ENCODE measurements around the gene PAX6.

The PAX6 gene

GRCh38 chr11:31783252-31783651, 27.9 kb downstream of the PAX6 start:
- Histone ChIP-seq H3K4me2 (ENCODE audit: insufficient read depth, low read length, poor library complexity, severe bottlenecking) (no peak overlapping the region), H3K4ac (ENCODE audit: low read length) (no peak overlapping the region), H3K27me3 (ENCODE audit: control insufficient read depth in 3 of 3, insufficient read depth in 3 of 3, low read depth in 1 of 3, low read length in 3 of 3) (no peaks in the 10 kb centered on the region), H2BK120ac (ENCODE audit: low read depth, low read length) (no peak overlapping the region), H3K14ac (ENCODE audit: low read length) (no peak overlapping the region), H3K4me3 (ENCODE audit: low read length in 2 of 2) (no peak overlapping the region), H3K27ac (replicated peaks; ENCODE audit: low read length) (no peak overlapping the region), H3K36me3 (replicated peaks in 1 of 2; ENCODE audit: control insufficient read depth in 2 of 2, insufficient read depth in 2 of 2, low read length in 2 of 2) (peaks cover 0 to 5% of the 10 kb centered on the region in 2 donors), H3K18ac (ENCODE audit: low read length) (no peak overlapping the region), H2BK5ac (ENCODE audit: low read length) (no peak overlapping the region), H3K9me3 (replicated peaks in 1 of 2; ENCODE audit: control insufficient read depth in 2 of 2, insufficient read depth in 1 of 2, low read depth in 1 of 2, low read length in 2 of 2) (no peaks in the 10 kb centered on the region), H2BK12ac (ENCODE audit: low read length) (no peak overlapping the region), H3K4me1 (ENCODE audit: control insufficient read depth in 2 of 2, insufficient read depth in 1 of 2, low read depth in 1 of 2, low read length in 2 of 2) (peaks cover 13% of the 10 kb centered on the region in 2 donors), H2AFZ (ENCODE audit: low read length) (no peak overlapping the region), H3K79me1 (ENCODE audit: low read depth, low read length) (no peaks in the 10 kb centered on the region), H3K9ac (ENCODE audit: low read depth, low read length, poor library complexity) (no peak overlapping the region), H4K91ac (ENCODE audit: low read depth, low read length, poor library complexity) (no peak overlapping the region), H2AK5ac (ENCODE audit: low read depth, low read length) (no peak overlapping the region), H4K8ac (ENCODE audit: low read depth, low read length) (no peak overlapping the region), H3K23ac (ENCODE audit: low read depth, low read length, poor library complexity) (no peak overlapping the region), H2BK15ac (ENCODE audit: low read length) (no peak overlapping the region)
- no peak for DNase-seq (ENCODE audit: low spot score)
- WGBS, 2 donors (ENCODE audit: extremely low coverage in 2 of 2, insufficient read length in 2 of 2, insufficient replicate concordance in 1 of 2) = no CpG with 5 or more reads among the region's 6 CpGs

GRCh38 chr11:31782257-31782656, 28.9 kb downstream of the PAX6 start:
- H3K9me3 ChIP-seq (replicated peaks in 1 of 2; ENCODE audit: control insufficient read depth in 2 of 2, insufficient read depth in 1 of 2, low read depth in 1 of 2, low read length in 2 of 2) = peaks cover 2 to 3% of the 10 kb centered on the region in 2 donors
- H3K4me2 ChIP-seq (ENCODE audit: insufficient read depth, low read length, poor library complexity, severe bottlenecking) = no peak overlapping the region
- H2AFZ ChIP-seq (ENCODE audit: low read length) = no peak overlapping the region
- H3K36me3 ChIP-seq (replicated peaks in 1 of 2; ENCODE audit: control insufficient read depth in 2 of 2, insufficient read depth in 2 of 2, low read length in 2 of 2) = peaks cover 0 to 3% of the 10 kb centered on the region in 2 donors
- H3K27me3 ChIP-seq (ENCODE audit: control insufficient read depth in 3 of 3, insufficient read depth in 3 of 3, low read depth in 1 of 3, low read length in 3 of 3) = no peaks in the 10 kb centered on the region
- H3K9ac ChIP-seq (ENCODE audit: low read depth, low read length, poor library complexity) = no peak overlapping the region
- H3K23ac ChIP-seq (ENCODE audit: low read depth, low read length, poor library complexity) = no peak overlapping the region
- WGBS, 2 donors (ENCODE audit: extremely low coverage in 2 of 2, insufficient read length in 2 of 2, insufficient replicate concordance in 1 of 2) = no CpG with 5 or more reads among the region's 2 CpGs
- no peak overlapping the region for H2BK120ac ChIP-seq (ENCODE audit: low read depth, low read length)
- no peaks in the 10 kb centered on the region for H3K79me1 ChIP-seq (ENCODE audit: low read depth, low read length)
- H3K4ac ChIP-seq (ENCODE audit: low read length) = no peak overlapping the region
- no peak for DNase-seq (ENCODE audit: low spot score)
- no peak overlapping the region for H3K27ac ChIP-seq (replicated peaks; ENCODE audit: low read length)
- H2AK5ac ChIP-seq (ENCODE audit: low read depth, low read length) = no peak overlapping the region
- H3K18ac ChIP-seq (ENCODE audit: low read length) = no peak overlapping the region
- H2BK5ac ChIP-seq (ENCODE audit: low read length) = no peak overlapping the region
- H3K4me1 ChIP-seq (ENCODE audit: control insufficient read depth in 2 of 2, insufficient read depth in 1 of 2, low read depth in 1 of 2, low read length in 2 of 2) = peaks cover 6 to 10% of the 10 kb centered on the region in 2 donors
- H3K14ac ChIP-seq (ENCODE audit: low read length) = no peak overlapping the region
- H2BK15ac ChIP-seq (ENCODE audit: low read length) = no peak overlapping the region
- no peak overlapping the region for H2BK12ac ChIP-seq (ENCODE audit: low read length)
- H3K4me3 ChIP-seq (ENCODE audit: low read length in 2 of 2) = no peak overlapping the region
- H4K8ac ChIP-seq (ENCODE audit: low read depth, low read length) = no peak overlapping the region
- no peak overlapping the region for H4K91ac ChIP-seq (ENCODE audit: low read depth, low read length, poor library complexity)

- Histone ChIP-seq H2BK12ac (ENCODE audit: low read length) (no peak overlapping the region), H3K27ac (replicated peaks; ENCODE audit: low read length) (no peak overlapping the region), H3K27me3 (ENCODE audit: control insufficient read depth in 3 of 3, insufficient read depth in 3 of 3, low read depth in 1 of 3, low read length in 3 of 3) (no peaks in the 10 kb centered on the region), H3K4me3 (ENCODE audit: low read length in 2 of 2) (no peak overlapping the region), H2AFZ (ENCODE audit: low read length) (no peak overlapping the region), H3K4me1 (ENCODE audit: control insufficient read depth in 2 of 2, insufficient read depth in 1 of 2, low read depth in 1 of 2, low read length in 2 of 2) (peaks cover 0 to 6% of the 10 kb centered on the region in 2 donors), H3K36me3 (replicated peaks in 1 of 2; ENCODE audit: control insufficient read depth in 2 of 2, insufficient read depth in 2 of 2, low read length in 2 of 2) (no peaks in the 10 kb centered on the region), H3K14ac (ENCODE audit: low read length) (no peak overlapping the region), H3K18ac (ENCODE audit: low read length) (no peak overlapping the region), H2BK120ac (ENCODE audit: low read depth, low read length) (no peak overlapping the region), H3K9ac (ENCODE audit: low read depth, low read length, poor library complexity) (no peak overlapping the region), H4K8ac (ENCODE audit: low read depth, low read length) (no peak overlapping the region), H3K79me1 (ENCODE audit: low read depth, low read length) (no peaks in the 10 kb centered on the region), H3K23ac (ENCODE audit: low read depth, low read length, poor library complexity) (no peak overlapping the region), H2BK15ac (ENCODE audit: low read length) (no peak overlapping the region), H3K4me2 (ENCODE audit: insufficient read depth, low read length, poor library complexity, severe bottlenecking) (no peak overlapping the region), H4K91ac (ENCODE audit: low read depth, low read length, poor library complexity) (no peak overlapping the region), H3K9me3 (replicated peaks in 1 of 2; ENCODE audit: control insufficient read depth in 2 of 2, insufficient read depth in 1 of 2, low read depth in 1 of 2, low read length in 2 of 2) (peaks cover 2 to 5% of the 10 kb centered on the region in 2 donors), H3K4ac (ENCODE audit: low read length) (no peak overlapping the region), H2AK5ac (ENCODE audit: low read depth, low read length) (no peak overlapping the region), H2BK5ac (ENCODE audit: low read length) (no peak overlapping the region)
- DNase-seq (ENCODE audit: low spot score) = no peak
- no CpG with 5 or more reads among the region's 5 CpGs for WGBS, 2 donors (ENCODE audit: extremely low coverage in 2 of 2, insufficient read length in 2 of 2, insufficient replicate concordance in 1 of 2)
Observed at GRCh38 chr11:31780480-31780971, 30.6 kb downstream of the PAX6 start.

GRCh38 chr11:31780078-31780477, 31.0 kb downstream of the PAX6 start:
- WGBS, 2 donors (ENCODE audit: extremely low coverage in 2 of 2, insufficient read length in 2 of 2, insufficient replicate concordance in 1 of 2) = no CpG with 5 or more reads among the region's 4 CpGs
- Histone ChIP-seq H2BK15ac (ENCODE audit: low read length) (no peak overlapping the region), H2AK5ac (ENCODE audit: low read depth, low read length) (no peak overlapping the region), H3K18ac (ENCODE audit: low read length) (no peak overlapping the region), H3K9ac (ENCODE audit: low read depth, low read length, poor library complexity) (no peak overlapping the region), H3K79me1 (ENCODE audit: low read depth, low read length) (no peaks in the 10 kb centered on the region), H3K4ac (ENCODE audit: low read length) (no peak overlapping the region), H3K27me3 (ENCODE audit: control insufficient read depth in 3 of 3, insufficient read depth in 3 of 3, low read depth in 1 of 3, low read length in 3 of 3) (no peaks in the 10 kb centered on the region), H3K36me3 (replicated peaks in 1 of 2; ENCODE audit: control insufficient read depth in 2 of 2, insufficient read depth in 2 of 2, low read length in 2 of 2) (no peaks in the 10 kb centered on the region), H3K4me2 (ENCODE audit: insufficient read depth, low read length, poor library complexity, severe bottlenecking) (no peak overlapping the region), H2AFZ (ENCODE audit: low read length) (no peak overlapping the region), H3K27ac (replicated peaks; ENCODE audit: low read length) (no peak overlapping the region), H3K4me1 (ENCODE audit: control insufficient read depth in 2 of 2, insufficient read depth in 1 of 2, low read depth in 1 of 2, low read length in 2 of 2) (peaks cover 0 to 6% of the 10 kb centered on the region in 2 donors), H2BK5ac (ENCODE audit: low read length) (no peak overlapping the region), H2BK12ac (ENCODE audit: low read length) (no peak overlapping the region), H2BK120ac (ENCODE audit: low read depth, low read length) (no peak overlapping the region), H3K23ac (ENCODE audit: low read depth, low read length, poor library complexity) (no peak overlapping the region), H4K91ac (ENCODE audit: low read depth, low read length, poor library complexity) (no peak overlapping the region), H3K4me3 (ENCODE audit: low read length in 2 of 2) (no peak overlapping the region), H4K8ac (ENCODE audit: low read depth, low read length) (no peak overlapping the region), H3K9me3 (replicated peaks in 1 of 2; ENCODE audit: control insufficient read depth in 2 of 2, insufficient read depth in 1 of 2, low read depth in 1 of 2, low read length in 2 of 2) (peaks cover 2 to 5% of the 10 kb centered on the region in 2 donors), H3K14ac (ENCODE audit: low read length) (no peak overlapping the region)
- DNase-seq (ENCODE audit: low spot score) = no peak
